ENCODE measurements around the gene SARM1.
A peak's percentile ranks its signal among the peaks of the same experiment; 100 is the strongest.

SARM1 gene

GRCh38 chr17:28446716-28447395, 75.4 kb downstream of the SARM1 start:
- no peak overlapping the region for H2BK15ac ChIP-seq (ENCODE audit: low read depth, poor library complexity, severe bottlenecking)
- H3K9ac ChIP-seq (ENCODE audit: low read length) = no peak overlapping the region
- H3K9me3 ChIP-seq (ENCODE audit: control insufficient read depth, low read length) = no peaks in the 10 kb centered on the region
- no peak overlapping the region for H3K4ac ChIP-seq (ENCODE audit: low read depth in 1 of 2, low read length in 2 of 2)
- no peak overlapping the region for H3K4me3 ChIP-seq (ENCODE audit: insufficient read depth in 1 of 2, low read depth in 1 of 2, low read length in 2 of 2)
- no peak overlapping the region for H3K23ac ChIP-seq (ENCODE audit: low read length in 2 of 2)
- H3K4me2 ChIP-seq (ENCODE audit: low read length, poor library complexity, severe bottlenecking) = no peak overlapping the region
- no peaks in the 10 kb centered on the region for H3K4me1 ChIP-seq (ENCODE audit: control insufficient read depth, insufficient read depth, low read depth, low read length)
- no peak for DNase-seq
- no peak overlapping the region for H2BK12ac ChIP-seq (ENCODE audit: low read length in 2 of 2)
- H3K14ac ChIP-seq (ENCODE audit: low read length in 2 of 2) = no peak overlapping the region
- H2AFZ ChIP-seq (ENCODE audit: low read depth, low read length) = no peak overlapping the region
- H3K27me3 ChIP-seq (ENCODE audit: control insufficient read depth in 1 of 2, insufficient read depth in 1 of 2, low read length in 2 of 2) = peaks cover 3 to 17% of the 10 kb centered on the region in 2 experiments
- H3K79me1 ChIP-seq (replicated peaks; ENCODE audit: low read length, poor library complexity, severe bottlenecking) = no peaks in the 10 kb centered on the region
- H3K27ac ChIP-seq (ENCODE audit: low read length, poor library complexity, severe bottlenecking) = no peak overlapping the region
- H2BK5ac ChIP-seq (ENCODE audit: low read depth, low read length, poor library complexity, severe bottlenecking) = no peak overlapping the region
- no peak overlapping the region for H2BK120ac ChIP-seq (ENCODE audit: low read depth, low read length)
- no peak overlapping the region for H2AK5ac ChIP-seq (ENCODE audit: low read length, severe bottlenecking)
- no peak overlapping the region for H4K8ac ChIP-seq (ENCODE audit: low read length)
- H3K36me3 ChIP-seq (ENCODE audit: control insufficient read depth in 1 of 2, insufficient read depth in 2 of 2, low read depth in 1 of 2, low read length in 2 of 2) = no peaks in the 10 kb centered on the region
- H3K18ac ChIP-seq (ENCODE audit: low read depth in 1 of 2, low read length in 2 of 2) = no peak overlapping the region
- 82% methylated on average over 7 of the region's 8 CpGs for WGBS
- no peak overlapping the region for H4K91ac ChIP-seq (ENCODE audit: low read length)

- 61% methylated on average over 5 of the region's 5 CpGs for WGBS
- H3K79me1 ChIP-seq (replicated peaks; ENCODE audit: low read length, poor library complexity, severe bottlenecking) = no peaks in the 10 kb centered on the region
- no peak overlapping the region for H3K23ac ChIP-seq (ENCODE audit: low read length in 2 of 2)
- H2BK12ac ChIP-seq (ENCODE audit: low read length in 2 of 2) = no peak overlapping the region
- H4K91ac ChIP-seq (ENCODE audit: low read length) = no peak overlapping the region
- H2AK5ac ChIP-seq (ENCODE audit: low read length, severe bottlenecking) = no peak overlapping the region
- H2BK5ac ChIP-seq (ENCODE audit: low read depth, low read length, poor library complexity, severe bottlenecking) = no peak overlapping the region
- no peak overlapping the region for H3K4me3 ChIP-seq (ENCODE audit: insufficient read depth in 1 of 2, low read depth in 1 of 2, low read length in 2 of 2)
- no peak overlapping the region for H3K27ac ChIP-seq (ENCODE audit: low read length, poor library complexity, severe bottlenecking)
- no peak overlapping the region for H3K4ac ChIP-seq (ENCODE audit: low read depth in 1 of 2, low read length in 2 of 2)
- peak overlapping the region; percentile 50 for H4K8ac ChIP-seq (ENCODE audit: low read length)
- H3K18ac ChIP-seq (ENCODE audit: low read depth in 1 of 2, low read length in 2 of 2) = no peak overlapping the region
- no peaks in the 10 kb centered on the region for H3K9me3 ChIP-seq (ENCODE audit: control insufficient read depth, low read length)
- no peak overlapping the region for H3K14ac ChIP-seq (ENCODE audit: low read length in 2 of 2)
- H2BK120ac ChIP-seq (ENCODE audit: low read depth, low read length) = no peak overlapping the region
- H3K4me2 ChIP-seq (ENCODE audit: low read length, poor library complexity, severe bottlenecking) = no peak overlapping the region
- no peak overlapping the region for H3K9ac ChIP-seq (ENCODE audit: low read length)
- H2AFZ ChIP-seq (ENCODE audit: low read depth, low read length) = no peak overlapping the region
- DNase-seq = no peak
- H3K36me3 ChIP-seq (ENCODE audit: control insufficient read depth in 1 of 2, insufficient read depth in 2 of 2, low read depth in 1 of 2, low read length in 2 of 2) = no peaks in the 10 kb centered on the region
- H3K4me1 ChIP-seq (ENCODE audit: control insufficient read depth, insufficient read depth, low read depth, low read length) = no peaks in the 10 kb centered on the region
- H3K27me3 ChIP-seq (ENCODE audit: control insufficient read depth in 1 of 2, insufficient read depth in 1 of 2, low read length in 2 of 2) = peaks cover 3 to 14% of the 10 kb centered on the region in 2 experiments
- H2BK15ac ChIP-seq (ENCODE audit: low read depth, poor library complexity, severe bottlenecking) = no peak overlapping the region
These were observed 75.9 kb downstream of the SARM1 start for GRCh38 chr17:28447396-28447760.

DNA sequence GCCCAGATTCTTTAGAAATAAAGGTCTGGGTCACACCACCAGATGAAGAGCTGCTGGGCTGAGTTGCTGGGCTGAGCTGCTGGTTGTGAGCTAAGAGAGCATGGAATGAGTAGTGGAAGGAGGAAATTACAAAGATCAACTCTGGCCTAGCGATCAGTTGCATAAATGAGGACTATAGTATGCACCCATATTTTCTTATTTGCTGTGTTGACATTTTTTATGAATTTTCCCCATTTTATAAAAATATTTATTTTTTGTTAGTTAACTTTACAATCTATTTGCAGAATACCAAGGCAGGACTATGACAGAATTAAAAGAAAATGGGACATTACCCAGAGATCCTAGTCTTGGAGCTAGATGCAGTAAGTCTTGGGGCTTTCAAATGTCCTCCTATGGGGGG, 78.4 kb downstream of the SARM1 start:
- Histone ChIP-seq H3K9me3 (ENCODE audit: control insufficient read depth, low read length) (no peaks in the 10 kb centered on the region), H3K23ac (ENCODE audit: low read length in 2 of 2) (no peak overlapping the region), H2AK5ac (ENCODE audit: low read length, severe bottlenecking) (no peak overlapping the region), H2AFZ (ENCODE audit: low read depth, low read length) (no peak overlapping the region), H3K18ac (ENCODE audit: low read depth in 1 of 2, low read length in 2 of 2) (no peak overlapping the region), H3K4me2 (ENCODE audit: low read length, poor library complexity, severe bottlenecking) (no peak overlapping the region), H2BK12ac (ENCODE audit: low read length in 2 of 2) (no peak overlapping the region), H3K79me1 (replicated peaks; ENCODE audit: low read length, poor library complexity, severe bottlenecking) (no peaks in the 10 kb centered on the region), H2BK15ac (ENCODE audit: low read depth, poor library complexity, severe bottlenecking) (no peak overlapping the region), H3K36me3 (ENCODE audit: control insufficient read depth in 1 of 2, insufficient read depth in 2 of 2, low read depth in 1 of 2, low read length in 2 of 2) (no peaks in the 10 kb centered on the region), H2BK5ac (ENCODE audit: low read depth, low read length, poor library complexity, severe bottlenecking) (no peak overlapping the region), H3K27me3 (ENCODE audit: control insufficient read depth in 1 of 2, insufficient read depth in 1 of 2, low read length in 2 of 2) (peaks cover 3 to 11% of the 10 kb centered on the region in 2 experiments), H3K27ac (ENCODE audit: low read length, poor library complexity, severe bottlenecking) (no peak overlapping the region), H4K91ac (ENCODE audit: low read length) (no peak overlapping the region), H3K4me1 (ENCODE audit: control insufficient read depth, insufficient read depth, low read depth, low read length) (no peaks in the 10 kb centered on the region), H2BK120ac (ENCODE audit: low read depth, low read length) (no peak overlapping the region), H3K4ac (ENCODE audit: low read depth in 1 of 2, low read length in 2 of 2) (no peak overlapping the region), H4K8ac (ENCODE audit: low read length) (no peak overlapping the region), H3K4me3 (ENCODE audit: insufficient read depth in 1 of 2, low read depth in 1 of 2, low read length in 2 of 2) (no peak overlapping the region), H3K9ac (ENCODE audit: low read length) (no peak overlapping the region), H3K14ac (ENCODE audit: low read length in 2 of 2) (no peak overlapping the region)
- WGBS = no CpG with 5 or more reads among the region's 1 CpG
- DNase-seq = no peak
